ENCODE data around the gene SERPINA1. TPM values are rescaled to one million over a fixed set of nuclear protein-coding genes. Genes with fewer than 3 reads are reported as not detected.

Gene SERPINA1
- total and polyA plus RNA-seq, 2 donors (not counting 1 experiment from before 2014, with no cell fraction given): 0.69 to 6.8 TPM

GRCh38 chr14:94378527-94379290 is 9.7 kb downstream of the SERPINA1 start:
- H3K4me3 Mint-ChIP-seq: no peak overlapping the region
- DNase-seq (no peak), ATAC-seq (ENCODE audit: low read depth) (no peak)
- no peaks in the 10 kb centered on the region for H3K27me3 ChIP-seq (replicated peaks in 1 of 4; ENCODE audit: control extremely low read depth in 1 of 4, control insufficient read depth in 3 of 4, insufficient read depth in 4 of 4, low read length in 3 of 4)
- intact Hi-C loops (cut with micrococcal nuclease): no loop called here
- H3K4me1 ChIP-seq (ENCODE audit: control insufficient read depth in 2 of 2, insufficient read depth in 2 of 2, low read length in 2 of 2): no peaks in the 10 kb centered on the region
- no peaks in the 10 kb centered on the region for H3K9me3 Mint-ChIP-seq (ENCODE audit: insufficient read depth)
- H3K79me2 ChIP-seq (ENCODE audit: control insufficient read depth, insufficient read depth, low read length): no peaks in the 10 kb centered on the region
- POLR2A ChIA-PET: no interaction called here
- no peak overlapping the region for H3K27ac ChIP-seq (ENCODE audit: low read length in 2 of 2)
- TF ChIP-seq CTCF (IDR thresholded peaks at IDR 0.05) (no peak), EZH2 (IDR thresholded peaks at IDR 0.05; ENCODE audit: borderline replicate concordance, insufficient read depth, low read depth, low read length, poor library complexity, severe bottlenecking) (no peak)
- H3K4me3 ChIP-seq (ENCODE audit: control extremely low read depth in 1 of 5, extremely low read depth in 1 of 5, insufficient read depth in 1 of 5, low read depth in 2 of 5, low read length in 4 of 5): no peak overlapping the region
- no peaks in the 10 kb centered on the region for H3K36me3 ChIP-seq (replicated peaks in 1 of 2; ENCODE audit: control extremely low read depth in 1 of 2, control insufficient read depth in 1 of 2, extremely low read depth in 1 of 2, insufficient read depth in 2 of 2, low read length in 1 of 2)
- CTCF ChIA-PET: no interaction called here
- no peak overlapping the region for H3K27ac Mint-ChIP-seq
- no peak overlapping the region for H3K9ac ChIP-seq (ENCODE audit: low read length)
- H2AFZ ChIP-seq (ENCODE audit: insufficient read depth, low read depth, low read length, poor library complexity, severe bottlenecking): no peak overlapping the region
- H3K9me3 ChIP-seq (ENCODE audit: control extremely low read depth in 1 of 3, control insufficient read depth in 2 of 3, insufficient read depth in 1 of 3, low read length in 2 of 3): peaks cover 0 to 4% (median 0%) of the 10 kb centered on the region in 3 donors
- H3K4me1 Mint-ChIP-seq: no peaks in the 10 kb centered on the region
- peaks cover 9% of the 10 kb centered on the region for H3K27me3 Mint-ChIP-seq
- no peaks in the 10 kb centered on the region for H4K20me1 ChIP-seq (ENCODE audit: control insufficient read depth, insufficient read depth, low read length, poor library complexity, severe bottlenecking)
- H3K4me2 ChIP-seq (replicated peaks; ENCODE audit: low read depth, low read length, poor library complexity, severe bottlenecking): no peak overlapping the region
- whole genome bisulfite sequencing (ENCODE audit: insufficient coverage): 81% methylated on average over 14 of the region's 17 CpGs

DNA sequence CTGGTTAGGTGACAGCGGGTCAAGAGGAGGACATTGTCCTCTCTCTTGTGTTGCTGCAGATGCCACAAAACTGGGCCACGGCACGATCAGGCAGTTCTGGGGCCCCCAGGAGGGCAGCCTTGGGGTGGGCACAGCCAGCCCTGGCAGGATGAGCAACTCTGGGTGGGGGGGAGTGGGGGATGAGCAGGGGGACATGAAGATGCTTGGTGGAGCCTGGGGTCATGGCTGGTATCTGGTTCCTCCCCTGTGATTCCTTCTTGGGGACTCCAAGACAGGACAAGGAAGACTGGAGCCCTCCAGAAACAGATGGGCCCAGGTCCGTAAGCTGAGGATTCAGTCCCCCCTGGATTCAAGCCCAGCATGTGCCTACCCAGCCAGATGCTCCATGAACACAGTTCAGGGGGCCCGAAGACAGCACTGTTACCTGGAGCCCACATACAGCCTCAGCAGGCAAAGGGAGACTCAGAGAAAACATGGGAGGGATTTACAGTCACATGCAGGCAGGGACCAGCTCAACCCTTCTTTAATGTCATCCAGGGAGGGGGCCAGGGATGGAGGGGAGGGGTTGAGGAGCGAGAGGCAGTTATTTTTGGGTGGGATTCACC is 10.4 kb downstream of the SERPINA1 start:
- POLR2A ChIA-PET: no interaction called here

More for the DNA sequence above, 10.4 kb downstream of the SERPINA1 start:
- H3K4me2 ChIP-seq (replicated peaks; ENCODE audit: low read depth, low read length, poor library complexity, severe bottlenecking): no peak overlapping the region
- no peaks in the 10 kb centered on the region for H3K79me2 ChIP-seq (ENCODE audit: control insufficient read depth, insufficient read depth, low read length)
- Mint-ChIP-seq H3K4me1 (no peaks in the 10 kb centered on the region), H3K9me3 (ENCODE audit: insufficient read depth) (no peaks in the 10 kb centered on the region), H3K27ac (no peak overlapping the region), H3K4me3 (no peak overlapping the region), H3K27me3 (peaks cover 9% of the 10 kb centered on the region)
- H3K4me1 ChIP-seq (ENCODE audit: control insufficient read depth in 2 of 2, insufficient read depth in 2 of 2, low read length in 2 of 2): no peaks in the 10 kb centered on the region
- TF ChIP-seq EZH2 (IDR thresholded peaks at IDR 0.05; ENCODE audit: borderline replicate concordance, insufficient read depth, low read depth, low read length, poor library complexity, severe bottlenecking) (no peak), CTCF (IDR thresholded peaks at IDR 0.05) (no peak)
- no peak overlapping the region for H3K9ac ChIP-seq (ENCODE audit: low read length)
- 81% methylated on average over 6 of the region's 6 CpGs for WGBS (ENCODE audit: insufficient coverage)
- no peak overlapping the region for H3K4me3 ChIP-seq (ENCODE audit: control extremely low read depth in 1 of 5, extremely low read depth in 1 of 5, insufficient read depth in 1 of 5, low read depth in 2 of 5, low read length in 4 of 5)
- intact Hi-C loops (cut with micrococcal nuclease): no loop called here
- peaks cover 0 to 5% (median 0%) of the 10 kb centered on the region in 3 donors for H3K9me3 ChIP-seq (ENCODE audit: control extremely low read depth in 1 of 3, control insufficient read depth in 2 of 3, insufficient read depth in 1 of 3, low read length in 2 of 3)
- H4K20me1 ChIP-seq (ENCODE audit: control insufficient read depth, insufficient read depth, low read length, poor library complexity, severe bottlenecking): no peaks in the 10 kb centered on the region
- H3K27ac ChIP-seq (ENCODE audit: low read length in 2 of 2): no peak overlapping the region
- ATAC-seq (ENCODE audit: low read depth): no peak
- CTCF ChIA-PET: no interaction called here
- no peaks in the 10 kb centered on the region for H3K27me3 ChIP-seq (replicated peaks in 1 of 4; ENCODE audit: control extremely low read depth in 1 of 4, control insufficient read depth in 3 of 4, insufficient read depth in 4 of 4, low read length in 3 of 4)
- no peaks in the 10 kb centered on the region for H3K36me3 ChIP-seq (replicated peaks in 1 of 2; ENCODE audit: control extremely low read depth in 1 of 2, control insufficient read depth in 1 of 2, extremely low read depth in 1 of 2, insufficient read depth in 2 of 2, low read length in 1 of 2)
- H2AFZ ChIP-seq (ENCODE audit: insufficient read depth, low read depth, low read length, poor library complexity, severe bottlenecking): no peak overlapping the region
- DNase-seq: no peak

Measured in B cell (primary cell).